HEK293T (cell line): ENCODE results near the gene PIK3AP1.
"Not testable (repeated sequence)": the region's sequence is repeated elsewhere in the genome, so short reads cannot be mapped to it uniquely, and the experiment has no call there.

Experiments used
- CTCF ChIA-PET: fragments of 350-600 bp; formaldehyde crosslinking; extraction: SDS; loops from one replicate; lab custom pipeline; 2021; ENCODE audit warnings: antibody characterized with exemption, inconsistent platforms; lab: Yijun Ruan, JAX
- POLR2A ChIA-PET: fragments of 350-600 bp; formaldehyde crosslinking; extraction: SDS; loops from one replicate; lab custom pipeline; 2020; ENCODE audit warnings: antibody characterized with exemption, inconsistent platforms; lab: Yijun Ruan, JAX
- DNase-seq: peaks from one replicate; pipeline ENCODE4 v3.0.0; 2012; ENCODE audit warnings: mixed read lengths; ENCODE audit errors: extremely low spot score
- ARNT ChIP-seq: fragments of 450-650 bp; IDR thresholded peaks from 2 replicates; pipeline ENCODE4 v1.6.1; 2017; ENCODE audit warnings: mild to moderate bottlenecking
- BHLHE40 ChIP-seq: fragments of 450-650 bp; IDR thresholded peaks from 2 replicates; pipeline ENCODE4 v1.6.1; 2016; ENCODE audit warnings: mild to moderate bottlenecking, moderate library complexity, borderline replicate concordance
- CTBP1 ChIP-seq: fragments of 450-650 bp; IDR thresholded peaks from 2 replicates; pipeline ENCODE4 v1.6.1; 2016; ENCODE audit warnings: borderline replicate concordance
- ELF4 ChIP-seq: fragments of 450-650 bp; IDR thresholded peaks from 2 replicates; pipeline ENCODE4 v1.6.1; 2017; ENCODE audit warnings: antibody characterized with exemption
- FOXA1 ChIP-seq: fragments of 450-650 bp; IDR thresholded peaks from 2 replicates; pipeline ENCODE4 v1.6.1; 2016; ENCODE audit warnings: mild to moderate bottlenecking
- FOXK2 ChIP-seq: fragments of 450-650 bp; IDR thresholded peaks from 2 replicates; pipeline ENCODE4 v1.6.1; 2016; ENCODE audit warnings: mild to moderate bottlenecking
- FOXM1 ChIP-seq: fragments of 450-650 bp; IDR thresholded peaks from 2 replicates; pipeline ENCODE4 v1.6.1; 2017; ENCODE audit warnings: mild to moderate bottlenecking, borderline replicate concordance
- HDGF ChIP-seq: fragments of 450-650 bp; IDR thresholded peaks from 2 replicates; pipeline ENCODE4 v1.6.1; 2017; ENCODE audit warnings: antibody characterized with exemption, borderline replicate concordance
- L3MBTL2 ChIP-seq: fragments of 450-650 bp; conservative IDR thresholded peaks from 2 replicates; pipeline ENCODE4 v1.6.1; 2016; ENCODE audit warnings: mild to moderate bottlenecking
- LEF1 ChIP-seq: fragments of 450-650 bp; IDR thresholded peaks from 2 replicates; pipeline ENCODE4 v1.6.1; 2017; ENCODE audit warnings: mild to moderate bottlenecking, borderline replicate concordance
- NFRKB ChIP-seq: fragments of 450-650 bp; IDR thresholded peaks from 2 replicates; pipeline ENCODE4 v1.6.1; 2016; ENCODE audit warnings: mild to moderate bottlenecking, moderate library complexity
- SP1 ChIP-seq: fragments of 450-650 bp; IDR thresholded peaks from 2 replicates; pipeline ENCODE4 v1.6.1; 2017
- SUZ12 ChIP-seq: fragments of 450-650 bp; IDR thresholded peaks from 2 replicates; pipeline ENCODE4 v1.6.1; 2016; ENCODE audit warnings: mild to moderate bottlenecking
- TARDBP ChIP-seq: fragments of 450-650 bp; IDR thresholded peaks from 2 replicates; pipeline ENCODE4 v1.6.1; 2016
- ZNF384 ChIP-seq: fragments of 450-650 bp; IDR thresholded peaks from 2 replicates; pipeline ENCODE4 v1.6.1; 2016
- TF ChIP-seq, protein P1 (sequence below): fragments of 450-650 bp; IDR thresholded peaks from 2 replicates; pipeline ENCODE4 v1.6.1; 2016

Gene PIK3AP1

DNA sequence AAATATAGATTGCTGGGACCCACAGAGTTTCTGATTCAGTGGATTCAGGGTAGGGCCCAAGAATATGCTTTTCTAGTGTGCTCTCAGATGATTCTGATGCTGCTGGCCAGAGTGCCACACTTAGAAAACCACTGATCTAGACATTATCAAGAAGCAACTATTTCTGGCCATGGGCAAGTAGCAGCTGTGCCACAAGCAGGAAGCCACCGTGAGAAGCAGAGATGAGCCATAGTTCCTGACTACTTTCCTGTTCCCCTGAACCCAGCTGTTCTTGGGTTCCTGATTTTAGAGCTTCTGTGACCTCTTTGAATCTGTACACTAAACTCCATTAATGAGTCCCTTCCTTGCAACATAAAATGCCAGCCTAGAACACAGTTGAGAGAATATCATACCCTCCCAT lies 38.1 kb upstream of the PIK3AP1 start:
- ChIA-PET CTCF (no interaction called here), POLR2A (no interaction called here)
- no peak for TF ChIP-seq SUZ12
- no peak for TF ChIP-seq CTBP1
- TF ChIP-seq TARDBP: no peak
- TF ChIP-seq ZNF384: no peak
- no peak for TF ChIP-seq FOXM1
- TF ChIP-seq FOXA1: no peak
- no peak for TF ChIP-seq BHLHE40
- no peak for TF ChIP-seq SP1
- TF ChIP-seq, protein P1, sequence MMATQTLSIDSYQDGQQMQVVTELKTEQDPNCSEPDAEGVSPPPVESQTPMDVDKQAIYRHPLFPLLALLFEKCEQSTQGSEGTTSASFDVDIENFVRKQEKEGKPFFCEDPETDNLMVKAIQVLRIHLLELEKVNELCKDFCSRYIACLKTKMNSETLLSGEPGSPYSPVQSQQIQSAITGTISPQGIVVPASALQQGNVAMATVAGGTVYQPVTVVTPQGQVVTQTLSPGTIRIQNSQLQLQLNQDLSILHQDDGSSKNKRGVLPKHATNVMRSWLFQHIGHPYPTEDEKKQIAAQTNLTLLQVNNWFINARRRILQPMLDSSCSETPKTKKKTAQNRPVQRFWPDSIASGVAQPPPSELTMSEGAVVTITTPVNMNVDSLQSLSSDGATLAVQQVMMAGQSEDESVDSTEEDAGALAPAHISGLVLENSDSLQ: no peak
- TF ChIP-seq L3MBTL2: no peak
- TF ChIP-seq HDGF: no peak
- no peak for TF ChIP-seq ELF4
- no peak for TF ChIP-seq NFRKB
- no peak for TF ChIP-seq LEF1
- no peak for TF ChIP-seq ARNT
- TF ChIP-seq FOXK2: no peak
- DNase-seq: no peak

DNA sequence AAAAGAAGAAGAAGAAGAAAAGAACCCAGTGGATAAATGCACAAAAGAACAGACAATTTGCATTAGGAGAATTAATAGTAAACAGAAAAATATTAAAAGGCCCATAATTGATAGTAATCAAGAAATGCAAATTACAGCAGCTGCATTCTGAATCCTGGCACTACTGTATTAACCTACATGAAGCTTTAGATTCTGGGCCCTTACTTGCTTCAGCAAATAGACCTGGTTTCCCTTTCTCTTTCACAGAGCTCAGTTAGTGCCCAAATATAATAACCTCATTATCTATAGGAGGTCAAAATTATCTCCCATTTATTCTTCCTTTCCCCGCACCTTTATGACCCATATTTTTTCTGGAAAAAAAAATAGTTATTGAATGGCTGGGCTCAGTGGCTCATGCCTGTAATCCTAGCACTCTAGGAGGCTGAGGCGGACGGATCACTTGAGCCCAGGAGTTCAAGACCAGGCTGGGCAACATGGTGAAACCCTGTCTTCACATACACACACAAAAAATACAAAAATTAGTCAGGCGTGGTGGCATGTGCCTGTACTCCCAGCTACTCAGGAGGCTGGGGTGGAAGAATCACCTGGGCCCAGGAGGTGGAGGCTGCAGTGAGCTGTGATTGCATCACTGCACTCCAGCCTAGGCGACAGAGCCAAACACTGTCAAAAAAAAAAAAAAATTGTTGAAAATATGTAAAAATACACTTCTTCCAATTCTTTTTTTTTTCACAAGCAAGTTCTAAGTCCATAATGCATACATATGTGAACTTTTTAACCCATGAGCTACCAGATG lies 36.0 kb upstream of the PIK3AP1 start:
- TF ChIP-seq HDGF: no peak
- TF ChIP-seq L3MBTL2: no peak
- no peak for TF ChIP-seq FOXK2
- TF ChIP-seq, protein P1: no peak
- TF ChIP-seq LEF1: no peak
- CTCF ChIA-PET: interaction anchor here (1.1 kb wide), 1 partner anchor 269 kb away, joined by 4 read pairs; no protein-coding TSS in a partner anchor
- DNase-seq: no peak
- POLR2A ChIA-PET: no interaction called here

DNA sequence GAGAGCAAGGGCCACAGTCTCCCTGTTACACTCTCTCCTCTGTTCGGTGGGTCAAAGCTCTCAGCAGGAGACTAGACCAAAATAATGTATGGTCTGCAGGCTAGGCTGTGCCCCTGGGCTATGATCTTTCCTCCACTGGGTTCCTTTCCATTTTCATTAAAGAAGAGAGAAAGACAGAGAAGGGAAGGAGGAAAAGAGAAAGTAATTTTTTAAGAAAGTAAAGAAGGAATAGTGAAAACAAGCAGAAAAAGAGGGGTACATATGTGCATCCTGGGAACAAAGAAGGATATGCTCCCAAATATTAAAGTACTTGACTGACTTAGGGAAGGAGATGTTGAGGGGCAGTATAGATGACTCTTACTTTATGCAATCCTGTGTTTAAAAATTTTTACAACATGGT lies 33.6 kb upstream of the PIK3AP1 start:
- TF ChIP-seq LEF1: no peak
- TF ChIP-seq ELF4: no peak
- no peak for TF ChIP-seq L3MBTL2
- no peak for TF ChIP-seq SP1
- TF ChIP-seq CTBP1: no peak
- no peak for TF ChIP-seq TARDBP
- no peak for TF ChIP-seq HDGF
- TF ChIP-seq SUZ12: no peak
- TF ChIP-seq FOXK2: no peak
- no peak for TF ChIP-seq FOXM1
- TF ChIP-seq, protein P1: no peak
- no peak for TF ChIP-seq BHLHE40
- no peak for TF ChIP-seq ZNF384
- no peak for DNase-seq
- POLR2A ChIA-PET: no interaction called here
- CTCF ChIA-PET: no interaction called here

DNA sequence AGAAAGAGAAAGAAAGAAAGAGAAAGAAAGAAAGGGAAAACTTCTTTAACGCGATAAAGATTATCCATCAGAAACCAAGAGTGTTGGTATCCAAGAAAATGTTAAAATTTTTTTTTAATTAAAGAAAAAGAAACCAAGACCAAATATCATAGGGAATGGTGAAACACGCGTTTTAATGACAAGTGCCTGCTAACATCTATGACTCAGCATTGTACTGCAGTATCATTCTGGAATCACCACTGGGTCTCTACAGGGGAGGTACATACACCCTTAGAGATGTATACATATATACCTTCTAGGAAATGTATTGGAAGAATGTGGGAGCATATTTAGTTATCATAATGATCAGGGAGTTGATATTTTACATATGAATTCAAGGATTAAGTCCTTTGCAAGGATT lies 32.1 kb upstream of the PIK3AP1 start:
- ChIA-PET POLR2A (no interaction called here), CTCF (no interaction called here)
- TF ChIP-seq ELF4 (no peak), HDGF (no peak), FOXM1 (no peak), ARNT (no peak), BHLHE40 (no peak), FOXA1 (no peak), SUZ12 (no peak), LEF1 (no peak), FOXK2 (no peak), ZNF384 (no peak), TARDBP (no peak), L3MBTL2 (no peak), CTBP1 (no peak), SP1 (no peak), NFRKB (no peak)
- TF ChIP-seq, protein P1: no peak
- no peak for DNase-seq

DNA sequence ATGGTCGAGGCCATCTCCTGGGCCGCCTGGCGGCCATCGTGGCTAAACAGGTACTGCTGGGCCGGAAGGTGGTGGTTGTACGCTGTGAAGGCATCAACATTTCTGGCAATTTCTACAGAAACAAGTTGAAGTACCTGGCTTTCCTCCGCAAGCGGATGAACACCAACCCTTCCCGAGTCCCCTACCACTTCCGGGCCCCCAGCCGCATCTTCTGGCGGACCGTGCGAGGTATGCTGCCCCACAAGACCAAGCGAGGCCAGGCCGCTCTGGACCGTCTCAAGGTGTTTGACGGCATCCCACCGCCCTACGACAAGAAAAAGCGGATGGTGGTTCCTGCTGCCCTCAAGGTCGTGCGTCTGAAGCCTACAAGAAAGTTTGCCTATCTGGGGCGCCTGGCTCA lies 30.0 kb upstream of the PIK3AP1 start:
- CTCF ChIA-PET: interaction anchor here (0.6 kb wide), 1 partner anchor 26 kb away, joined by 3 read pairs; no protein-coding TSS in a partner anchor
- DNase-seq, POLR2A ChIA-PET: not testable (repeated sequence)
